ENCODE data around the gene GGACT.

GGACT gene

GRCh38 chr13:100511466-100511865 is 77.1 kb downstream of the GGACT start:
- H3K4me1 Mint-ChIP-seq (ENCODE audit: low read depth): peaks cover 28% of the 10 kb centered on the region
- H3K27ac Mint-ChIP-seq: no peak overlapping the region
- H3K36me3 Mint-ChIP-seq (ENCODE audit: low read depth): peaks cover 4% of the 10 kb centered on the region
- H3K27me3 Mint-ChIP-seq (ENCODE audit: low read depth): no peaks in the 10 kb centered on the region
- H3K4me3 Mint-ChIP-seq: no peak overlapping the region
- H3K9me3 Mint-ChIP-seq: no peaks in the 10 kb centered on the region

GRCh38 chr13:100510208-100510957 is 78.2 kb downstream of the GGACT start:
- H3K27me3 Mint-ChIP-seq (ENCODE audit: low read depth): no peaks in the 10 kb centered on the region
- H3K27ac Mint-ChIP-seq: no peak overlapping the region
- H3K4me1 Mint-ChIP-seq (ENCODE audit: low read depth): peaks cover 34% of the 10 kb centered on the region

GRCh38 chr13:100508996-100509395 is 79.6 kb downstream of the GGACT start:
- Mint-ChIP-seq H3K27ac (no peak overlapping the region), H3K4me1 (ENCODE audit: low read depth) (peaks cover 30% of the 10 kb centered on the region), H3K4me3 (no peak overlapping the region), H3K9me3 (no peaks in the 10 kb centered on the region), H3K27me3 (ENCODE audit: low read depth) (no peaks in the 10 kb centered on the region), H3K36me3 (ENCODE audit: low read depth) (peaks cover 4% of the 10 kb centered on the region)

More at GRCh38 chr13:100510208-100510957, 78.2 kb downstream of the GGACT start:
- Mint-ChIP-seq H3K9me3 (no peaks in the 10 kb centered on the region), H3K4me3 (no peak overlapping the region), H3K36me3 (ENCODE audit: low read depth) (peaks cover 4% of the 10 kb centered on the region)

- H3K27me3 Mint-ChIP-seq (ENCODE audit: low read depth): no peaks in the 10 kb centered on the region
- H3K4me1 Mint-ChIP-seq (ENCODE audit: low read depth): peaks cover 26% of the 10 kb centered on the region
- no peaks in the 10 kb centered on the region for H3K9me3 Mint-ChIP-seq
- H3K4me3 Mint-ChIP-seq: no peak overlapping the region
- H3K27ac Mint-ChIP-seq: no peak overlapping the region
- peaks cover 4% of the 10 kb centered on the region for H3K36me3 Mint-ChIP-seq (ENCODE audit: low read depth)
Observed at GRCh38 chr13:100508455-100508854, 80.1 kb downstream of the GGACT start.

- peak overlapping the region; percentile 86 for H3K27ac Mint-ChIP-seq
- H3K36me3 Mint-ChIP-seq (ENCODE audit: low read depth): peaks cover 2% of the 10 kb centered on the region
- H3K27me3 Mint-ChIP-seq (ENCODE audit: low read depth): no peaks in the 10 kb centered on the region
- peak overlapping the region; percentile 74 for H3K4me3 Mint-ChIP-seq
- peaks cover 25% of the 10 kb centered on the region for H3K4me1 Mint-ChIP-seq (ENCODE audit: low read depth)
- no peaks in the 10 kb centered on the region for H3K9me3 Mint-ChIP-seq
Observed at GRCh38 chr13:100506600-100507422, 81.8 kb downstream of the GGACT start.

- H3K4me1 Mint-ChIP-seq (ENCODE audit: low read depth): peaks cover 22% of the 10 kb centered on the region
- H3K27me3 Mint-ChIP-seq (ENCODE audit: low read depth): no peaks in the 10 kb centered on the region
- H3K9me3 Mint-ChIP-seq: no peaks in the 10 kb centered on the region
- no peaks in the 10 kb centered on the region for H3K36me3 Mint-ChIP-seq (ENCODE audit: low read depth)
- H3K4me3 Mint-ChIP-seq: peak overlapping the region; percentile 74
- peak overlapping the region; percentile 86 for H3K27ac Mint-ChIP-seq
Observed at GRCh38 chr13:100506154-100506553, 82.4 kb downstream of the GGACT start.

- H3K27ac Mint-ChIP-seq: no peak overlapping the region
- H3K27me3 Mint-ChIP-seq (ENCODE audit: low read depth): no peaks in the 10 kb centered on the region
- peaks cover 27% of the 10 kb centered on the region for H3K4me1 Mint-ChIP-seq (ENCODE audit: low read depth)
- H3K9me3 Mint-ChIP-seq: no peaks in the 10 kb centered on the region
- H3K4me3 Mint-ChIP-seq: no peak overlapping the region
- peaks cover 5% of the 10 kb centered on the region for H3K36me3 Mint-ChIP-seq (ENCODE audit: low read depth)
Observed at GRCh38 chr13:100503622-100504021, 85.0 kb downstream of the GGACT start.

- Mint-ChIP-seq H3K9me3 (no peaks in the 10 kb centered on the region), H3K4me1 (ENCODE audit: low read depth) (peaks cover 30% of the 10 kb centered on the region), H3K27me3 (ENCODE audit: low read depth) (no peaks in the 10 kb centered on the region), H3K27ac (peak overlapping the region; percentile 11), H3K36me3 (ENCODE audit: low read depth) (peaks cover 5% of the 10 kb centered on the region), H3K4me3 (no peak overlapping the region)
Observed at GRCh38 chr13:100502446-100502845, 86.1 kb downstream of the GGACT start.

- Mint-ChIP-seq H3K4me1 (ENCODE audit: low read depth) (peaks cover 17% of the 10 kb centered on the region), H3K9me3 (no peaks in the 10 kb centered on the region), H3K36me3 (ENCODE audit: low read depth) (peaks cover 17% of the 10 kb centered on the region), H3K4me3 (no peak overlapping the region), H3K27me3 (ENCODE audit: low read depth) (peaks cover 10% of the 10 kb centered on the region), H3K27ac (no peak overlapping the region)
Observed at GRCh38 chr13:100497389-100497788, 91.2 kb downstream of the GGACT start.

- no peak overlapping the region for H3K27ac Mint-ChIP-seq
- no peaks in the 10 kb centered on the region for H3K9me3 Mint-ChIP-seq
- H3K4me3 Mint-ChIP-seq: no peak overlapping the region
- peaks cover 10% of the 10 kb centered on the region for H3K27me3 Mint-ChIP-seq (ENCODE audit: low read depth)
- H3K36me3 Mint-ChIP-seq (ENCODE audit: low read depth): peaks cover 19% of the 10 kb centered on the region
- H3K4me1 Mint-ChIP-seq (ENCODE audit: low read depth): peaks cover 19% of the 10 kb centered on the region
Observed at GRCh38 chr13:100495455-100495854, 93.1 kb downstream of the GGACT start.

GRCh38 chr13:100493418-100493817 is 95.2 kb downstream of the GGACT start:
- H3K9me3 Mint-ChIP-seq: no peaks in the 10 kb centered on the region
- no peak overlapping the region for H3K27ac Mint-ChIP-seq
- H3K4me3 Mint-ChIP-seq: no peak overlapping the region
- H3K27me3 Mint-ChIP-seq (ENCODE audit: low read depth): peaks cover 10% of the 10 kb centered on the region
- peaks cover 14% of the 10 kb centered on the region for H3K36me3 Mint-ChIP-seq (ENCODE audit: low read depth)
- H3K4me1 Mint-ChIP-seq (ENCODE audit: low read depth): peaks cover 11% of the 10 kb centered on the region

- no peak overlapping the region for H3K4me3 Mint-ChIP-seq
- peaks cover 4% of the 10 kb centered on the region for H3K27me3 Mint-ChIP-seq (ENCODE audit: low read depth)
- no peak overlapping the region for H3K27ac Mint-ChIP-seq
Observed at GRCh38 chr13:100491164-100491842, 97.3 kb downstream of the GGACT start.

GRCh38 chr13:100490692-100491091 is 97.9 kb downstream of the GGACT start:
- Mint-ChIP-seq H3K4me1 (ENCODE audit: low read depth) (peaks cover 8% of the 10 kb centered on the region), H3K27me3 (ENCODE audit: low read depth) (no peaks in the 10 kb centered on the region), H3K4me3 (no peak overlapping the region), H3K9me3 (no peaks in the 10 kb centered on the region), H3K36me3 (ENCODE audit: low read depth) (peaks cover 3% of the 10 kb centered on the region), H3K27ac (no peak overlapping the region)

More at GRCh38 chr13:100491164-100491842, 97.3 kb downstream of the GGACT start:
- H3K36me3 Mint-ChIP-seq (ENCODE audit: low read depth): peaks cover 9% of the 10 kb centered on the region
- peaks cover 5% of the 10 kb centered on the region for H3K4me1 Mint-ChIP-seq (ENCODE audit: low read depth)
- no peaks in the 10 kb centered on the region for H3K9me3 Mint-ChIP-seq

GRCh38 chr13:100485265-100485664 is 103.3 kb downstream of the GGACT start:
- Mint-ChIP-seq H3K36me3 (ENCODE audit: low read depth) (peaks cover 1% of the 10 kb centered on the region), H3K4me1 (ENCODE audit: low read depth) (peaks cover 29% of the 10 kb centered on the region), H3K4me3 (no peak overlapping the region), H3K9me3 (no peaks in the 10 kb centered on the region), H3K27ac (peak overlapping the region; percentile 71), H3K27me3 (ENCODE audit: low read depth) (no peaks in the 10 kb centered on the region)
